Measurements from ENCODE around the gene PNP.

- no peak for TF ChIP-seq POLR2AphosphoS5 (IDR thresholded peaks at IDR 0.05; ENCODE audit: low read depth)
- TF ChIP-seq REST (IDR thresholded peaks at IDR 0.05; ENCODE audit: insufficient replicate concordance, low read depth): no peak
- TF ChIP-seq CTCF (IDR thresholded peaks at IDR 0.05; ENCODE audit: insufficient read depth, low read length): no peak
Measured at GRCh38 chr14:20492486-20492885, 23.3 kb downstream of the PNP start.
